Spleen (tissue), 11 donors: Measurements from ENCODE around the gene BYSL. TPM values are rescaled to one million over a fixed set of nuclear protein-coding genes. Genes with fewer than 3 reads are reported as not detected.

Source experiments
- DNase-seq: peaks from one replicate; pipeline ENCODE4 v3.0.0-alpha.2; 2020
- H3K27ac ChIP-seq, 8 donors: fragments of 200-600 bp; sonication (generic) in 7 of 8; 1 replicate in 4 of 8; 2 replicates in 4 of 8; pipeline versions ENCODE4 v1.5.0 to v1.8.0; 2016 to 2021; ENCODE audit warnings: inconsistent platforms in 4 of 8, mild to moderate bottlenecking in 4 of 8, moderate library complexity in 1 of 8
- H3K27me3 ChIP-seq, 7 donors: fragments of 200-600 bp; sonication (generic) in 6 of 7; replicated peaks in 1 of 7; 1 replicate in 4 of 7; 2 replicates in 3 of 7; pipeline versions ENCODE4 v1.5.0 to v1.8.0; 2016 to 2021; ENCODE audit warnings: inconsistent platforms in 3 of 7, mild to moderate bottlenecking in 1 of 7
- H3K36me3 ChIP-seq, 6 donors: fragments of 200-600 bp; sonication (generic) in 5 of 6; 1 replicate in 4 of 6; 2 replicates in 2 of 6; pipeline versions ENCODE4 v1.5.0 to v1.8.0; 2016 to 2021; ENCODE audit warnings: inconsistent platforms in 2 of 6
- H3K4me1 ChIP-seq, 6 donors: fragments of 200-600 bp; sonication (generic) in 5 of 6; 1 replicate in 3 of 6; 2 replicates in 3 of 6; pipeline versions ENCODE4 v1.5.0 to v1.8.0; 2016 to 2021; ENCODE audit warnings: inconsistent platforms in 3 of 6
- H3K4me3 ChIP-seq, 8 donors: fragments of 200-600 bp; sonication (generic) in 7 of 8; 1 replicate in 4 of 8; 2 replicates in 4 of 8; pipeline versions ENCODE4 v1.5.0 to v1.8.0; 2016 to 2021; ENCODE audit warnings: inconsistent platforms in 4 of 8, mild to moderate bottlenecking in 4 of 8, moderate library complexity in 2 of 8
- H3K9me3 ChIP-seq, 8 donors: fragments of 200-600 bp; sonication (generic) in 7 of 8; 1 replicate in 4 of 8; 2 replicates in 4 of 8; pipeline versions ENCODE4 v1.5.0 to v1.8.0; 2016 to 2021; ENCODE audit warnings: inconsistent platforms in 4 of 8
- CTCF ChIP-seq, 11 experiments: fragments of 200-600 bp in 7 of 11; fragments of 450-650 bp in 4 of 11; sonication (generic) in 4 of 11; IDR thresholded peaks in 8 of 11; conservative IDR thresholded peaks in 3 of 11; 1 replicate in 7 of 11; 2 replicates in 4 of 11; pipeline versions ENCODE4 v1.4.0 to v1.8.0; 2016 to 2021; ENCODE audit warnings: antibody characterized with exemption in 11 of 11, inconsistent platforms in 4 of 11, mild to moderate bottlenecking in 1 of 11
- POLR2A ChIP-seq, 3 donors: fragments of 450-650 bp; IDR thresholded peaks; one replicate each; pipeline ENCODE4 v1.5.1; 2017; ENCODE audit warnings: antibody characterized with exemption in 3 of 3, mild to moderate bottlenecking in 1 of 3
- POLR2AphosphoS5 ChIP-seq, 3 donors: sonication (generic); formaldehyde crosslinking; IDR thresholded peaks; one replicate each; pipeline ENCODE4 v1.5.1; 2017; ENCODE audit warnings: antibody characterized with exemption in 3 of 3
- WGBS, 5 donors: extraction: QIAGEN DNeasy Blood & Tissue Kit in 3 of 5; methylation state at CpG; one replicate each; pipeline versions ENCODE4 v1.1.5 to v1.1.7; 2013 to 2018; 5-methylcytosine and 5-hydroxymethylcytosine counted together
- intact Hi-C: fragments of 100-400 bp; cut with DNase I; formaldehyde crosslinking; loops from one replicate; pipeline ENCODE4 v1.15.0; 2023; ENCODE audit warnings: low total_unique reads
- polyA plus RNA-seq, 3 donors: library from polyadenylated mRNA; stranded (reverse); fragments of 200-250 nt; gene quantifications; one replicate each; pipeline ENCODE4 v1.2.1, GENCODE V29; 2013
- total RNA-seq, 7 donors: library from RNA; depleted of rRNA in 3 of 7; stranded (reverse); fragments of >200 nt in 3 of 7; fragmentation: NEBNext Ultra II Directional in 4 of 7; extraction: Animal tissue kit (Norgen Biotek cat#: 25700) in 4 of 7; gene quantifications; one replicate each; pipeline versions ENCODE4 v1.1.0 to v1.2.1, GENCODE V29; 2016 to 2021
- donor health status: healthy with polysubstance abuse.
- donor health status: DM: no; HTN: no; CAD: no; lungs with moderate emphysema.
- donor health status: DM: no; HTN: no; CAD: no.
- donor health status: Bipolar disorder and iron deficiency.
- donor health status: healthy.
- donor health status: DM: no; HTN: no; CAD: no.
- donor health status: DM: yes; HTN: yes; CAD: no.

Gene BYSL
- total and polyA plus RNA-seq, 10 donors: 5.9 to 19.7 (median 10.4) TPM

DNA sequence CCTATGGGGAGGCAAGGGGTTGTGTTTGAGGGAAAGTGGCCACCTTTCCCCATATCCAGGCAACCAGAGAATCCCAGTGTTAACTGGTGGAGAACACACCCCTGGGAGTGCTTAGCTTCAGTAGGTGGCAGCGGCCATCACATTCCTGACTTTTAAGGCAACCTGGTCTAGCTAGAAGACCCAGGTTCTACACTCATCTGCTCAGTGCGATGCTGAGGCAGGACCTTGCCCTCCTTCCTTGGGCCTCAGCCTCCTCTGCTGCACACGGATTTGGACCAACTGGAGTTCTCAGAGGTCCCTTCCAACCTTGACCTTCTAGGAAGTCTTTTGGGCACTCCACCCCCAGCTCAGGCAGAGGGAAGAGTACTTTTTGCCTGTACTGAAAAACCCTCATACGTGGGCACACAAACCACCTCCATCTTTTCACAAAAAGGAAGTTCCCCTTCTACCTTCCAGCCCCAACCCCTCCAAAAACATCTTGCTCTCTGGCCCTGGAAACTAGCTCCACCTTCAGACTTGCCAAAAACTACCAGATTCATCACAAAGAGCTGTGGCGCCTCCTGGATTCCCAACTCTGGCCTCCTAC is 17.4 kb downstream of the BYSL start:
- Histone ChIP-seq H3K36me3 (peaks cover 0 to 69% (median 33%) of the 10 kb centered on the region in 6 donors), H3K9me3 (no peaks in the 10 kb centered on the region), H3K4me3 (peak overlapping the region in 6 of 8 donors; percentile 89 to 99 (median 96)), H3K27me3 (no peaks in the 10 kb centered on the region), H3K27ac (peak overlapping the region; percentile 49 to 96 (median 91)), H3K4me1 (peaks cover 55 to 98% (median 93%) of the 10 kb centered on the region in 6 donors)
- TF ChIP-seq POLR2A (IDR thresholded peaks at IDR 0.05): no peak
- TF ChIP-seq CTCF (IDR thresholded peaks at IDR 0.05 in 8 of 11, conservative IDR thresholded peaks at IDR 0.05 in 3 of 11): no peak
- no peak for TF ChIP-seq POLR2AphosphoS5 (IDR thresholded peaks at IDR 0.05)
- 35 to 55% (median 47%) methylated on average over 5 of the region's 5 CpGs for WGBS, 5 donors
- no peak for DNase-seq
- intact Hi-C loops: loop anchor here (5.0 kb wide), 1 partner anchor 104 kb away; no protein-coding TSS in a partner anchor

DNA sequence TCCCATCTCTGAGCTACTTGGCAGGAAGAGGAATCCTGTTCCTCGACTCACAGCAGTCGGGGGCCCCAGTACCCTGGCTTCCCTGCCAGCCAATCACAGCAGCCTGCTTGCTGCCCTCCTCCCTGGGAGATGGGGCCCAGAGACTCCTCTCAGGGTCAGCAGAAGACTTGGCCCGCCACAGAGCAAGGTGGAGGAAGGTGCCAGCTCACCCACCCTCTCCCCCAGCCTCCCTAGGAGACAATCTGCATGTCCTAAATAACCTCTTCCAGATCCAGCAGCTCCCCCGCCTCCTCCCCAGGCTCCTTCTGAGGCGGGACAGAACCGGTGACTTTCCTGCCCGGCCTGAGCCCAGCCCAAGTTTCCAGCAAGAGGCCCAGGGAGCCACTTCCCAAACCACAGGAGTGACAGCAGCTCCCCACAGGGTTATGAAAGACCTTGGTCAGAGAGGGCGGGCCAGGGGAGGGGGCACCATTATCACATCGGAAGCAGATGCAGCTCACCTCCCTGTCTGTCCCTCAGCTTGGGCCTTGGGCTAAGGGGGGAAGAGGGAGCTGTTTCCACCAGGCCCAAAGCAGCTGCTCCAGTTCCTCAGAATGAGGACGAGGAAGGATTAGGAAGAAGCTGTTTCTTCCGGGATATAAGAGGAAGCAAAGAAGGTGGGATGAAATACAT is 18.0 kb downstream of the BYSL start:
- no peaks in the 10 kb centered on the region for H3K9me3 ChIP-seq
- peaks cover 0 to 62% (median 26%) of the 10 kb centered on the region in 6 donors for H3K36me3 ChIP-seq
- H3K4me1 ChIP-seq: peaks cover 55 to 98% (median 91%) of the 10 kb centered on the region in 6 donors
- intact Hi-C loops: loop anchor here (5.0 kb wide), 1 partner anchor 103 kb away; no protein-coding TSS in a partner anchor
- peak overlapping the region in 7 of 8 donors; percentile 89 to 99 (median 96) for H3K4me3 ChIP-seq
- TF ChIP-seq POLR2A (IDR thresholded peaks at IDR 0.05) (no peak), POLR2AphosphoS5 (IDR thresholded peaks at IDR 0.05) (peak; percentile 63 to 73 (median 64))
- H3K27ac ChIP-seq: peak overlapping the region; percentile 49 to 96 (median 91)
- DNase-seq: peak; percentile 88
- WGBS, 5 donors: 4 to 20% (median 14%) methylated on average over 10 to 11 of the region's 11 CpGs
- no peaks in the 10 kb centered on the region for H3K27me3 ChIP-seq

DNA sequence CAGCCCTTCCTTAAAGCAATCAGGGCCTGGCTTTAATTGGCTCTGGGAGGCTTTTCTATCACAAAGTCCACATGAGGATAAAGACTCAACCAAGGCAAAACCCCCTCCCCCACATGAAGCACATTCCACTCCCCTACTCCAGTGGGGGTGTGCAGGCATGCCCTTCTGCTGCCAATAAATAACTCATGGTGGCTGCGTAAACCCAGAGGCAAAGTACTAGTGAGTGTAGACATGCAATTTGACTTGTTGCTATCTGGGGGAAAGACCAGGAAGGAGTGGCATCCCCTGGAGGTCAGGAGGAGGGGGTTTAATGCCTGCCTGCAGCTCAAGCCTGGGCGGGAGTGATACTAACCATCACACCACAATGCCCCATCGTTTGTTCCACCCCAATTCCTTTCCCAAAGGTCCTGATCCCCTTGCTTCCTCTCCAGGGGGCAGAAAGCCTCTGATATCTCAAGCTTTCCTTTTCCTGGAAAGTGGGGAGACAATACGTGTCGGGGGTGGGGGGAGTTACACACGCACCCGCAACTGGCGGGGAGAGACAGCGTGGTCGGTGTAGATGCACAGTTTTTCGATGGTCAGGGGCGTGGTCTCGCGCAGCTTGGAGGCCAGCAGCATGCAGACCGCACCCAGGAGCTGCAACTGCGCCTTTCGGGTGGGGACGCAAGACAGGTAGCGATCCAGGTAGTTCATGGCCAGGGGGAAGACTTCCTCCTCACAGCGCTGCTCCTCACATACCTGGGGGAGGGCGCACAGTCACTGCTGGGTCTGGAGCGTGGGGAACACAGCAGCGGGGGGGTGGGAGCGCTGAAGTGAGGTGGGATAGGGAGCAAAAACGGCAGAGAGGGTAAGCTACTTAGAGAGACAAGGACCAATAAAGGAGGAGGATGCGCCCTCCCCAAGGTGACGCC is 18.8 kb downstream of the BYSL start:
- peaks cover 0 to 58% (median 18%) of the 10 kb centered on the region in 6 donors for H3K36me3 ChIP-seq
- H3K9me3 ChIP-seq: no peaks in the 10 kb centered on the region
- H3K4me1 ChIP-seq: peaks cover 51 to 98% (median 85%) of the 10 kb centered on the region in 6 donors
- WGBS, 5 donors: 4 to 8% (median 6%) methylated on average over 26 to 27 of the region's 27 CpGs
- no peak for TF ChIP-seq POLR2AphosphoS5 (IDR thresholded peaks at IDR 0.05)
- no peak for TF ChIP-seq CTCF (IDR thresholded peaks at IDR 0.05 in 8 of 11, conservative IDR thresholded peaks at IDR 0.05 in 3 of 11)
- peak overlapping the region; percentile 55 to 99 (median 96) for H3K4me3 ChIP-seq
- intact Hi-C loops: loop anchor here (5.0 kb wide), 1 partner anchor 102 kb away; no protein-coding TSS in a partner anchor
- no peaks in the 10 kb centered on the region for H3K27me3 ChIP-seq
- DNase-seq: peak; percentile 80
- H3K27ac ChIP-seq: peak overlapping the region; percentile 49 to 96 (median 91)

GRCh38 chr6:41940759-41941279 is 19.5 kb downstream of the BYSL start:
- peak; percentile 89 for DNase-seq
- intact Hi-C loops: no loop called here
- WGBS, 5 donors: 0% methylated on average over 25 to 38 of the region's 38 CpGs

More at GRCh38 chr6:41940759-41941279, 19.5 kb downstream of the BYSL start:
- TF ChIP-seq POLR2AphosphoS5 (IDR thresholded peaks at IDR 0.05) (peak; percentile 29 to 73 (median 55)), POLR2A (IDR thresholded peaks at IDR 0.05) (no peak), CTCF (IDR thresholded peaks at IDR 0.05 in 8 of 11, conservative IDR thresholded peaks at IDR 0.05 in 3 of 11) (no peak)
- Histone ChIP-seq H3K27me3 (no peaks in the 10 kb centered on the region), H3K4me3 (peak overlapping the region; percentile 55 to 99 (median 96)), H3K27ac (peak overlapping the region; percentile 37 to 96 (median 91)), H3K4me1 (peaks cover 44 to 98% (median 79%) of the 10 kb centered on the region in 6 donors), H3K36me3 (peaks cover 0 to 58% (median 11%) of the 10 kb centered on the region in 6 donors), H3K9me3 (no peaks in the 10 kb centered on the region)
